ENCODE data around the gene TENM4.
A peak's percentile ranks its signal among the peaks of the same experiment; 100 is the strongest.

The TENM4 gene

DNA sequence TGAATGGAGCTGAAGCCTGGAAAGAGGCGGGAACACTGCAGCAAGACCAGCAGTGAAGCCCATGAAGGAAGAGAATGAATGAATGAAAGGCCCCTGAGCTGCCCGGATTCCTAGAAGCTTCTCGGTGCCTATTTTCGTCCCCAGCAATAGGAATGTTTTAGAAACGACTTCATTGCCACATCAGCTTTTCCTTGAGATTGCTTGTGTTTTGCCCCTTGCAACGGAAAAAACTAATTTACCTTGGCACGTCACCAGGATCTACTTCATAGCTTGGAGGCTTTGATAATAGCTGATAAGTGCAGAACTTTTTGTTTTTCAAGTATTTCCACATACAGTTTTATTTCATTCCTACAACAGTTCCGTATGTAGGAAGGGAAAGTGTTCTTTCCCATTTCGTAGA is 617.2 kb downstream of the TENM4 start:
- no peak for DNase-seq

DNA sequence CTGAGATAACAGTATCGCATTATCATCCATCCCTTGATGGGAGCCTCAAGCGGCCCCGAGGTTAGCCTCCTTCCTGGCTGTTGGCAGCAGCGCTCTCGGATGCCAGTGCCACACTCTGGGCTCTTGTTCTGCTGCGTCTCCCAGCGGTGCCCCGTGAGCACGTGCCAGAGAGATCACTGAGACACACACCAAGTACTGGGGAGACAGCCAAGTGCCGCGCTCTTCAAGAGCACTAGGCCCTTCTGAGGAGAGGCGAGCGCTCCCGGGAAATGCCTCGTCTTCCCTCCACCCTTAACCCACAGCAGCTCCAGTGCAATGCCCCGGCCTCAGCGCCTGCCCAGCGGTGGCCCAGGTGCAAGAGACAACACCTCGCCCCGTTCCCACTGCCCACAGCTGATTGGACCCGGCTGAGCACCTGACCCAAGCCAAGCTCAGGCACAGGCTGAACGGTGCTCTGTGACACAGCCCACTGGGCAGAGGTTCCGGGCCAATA is 617.9 kb downstream of the TENM4 start:
- DNase-seq, result no peak

DNA sequence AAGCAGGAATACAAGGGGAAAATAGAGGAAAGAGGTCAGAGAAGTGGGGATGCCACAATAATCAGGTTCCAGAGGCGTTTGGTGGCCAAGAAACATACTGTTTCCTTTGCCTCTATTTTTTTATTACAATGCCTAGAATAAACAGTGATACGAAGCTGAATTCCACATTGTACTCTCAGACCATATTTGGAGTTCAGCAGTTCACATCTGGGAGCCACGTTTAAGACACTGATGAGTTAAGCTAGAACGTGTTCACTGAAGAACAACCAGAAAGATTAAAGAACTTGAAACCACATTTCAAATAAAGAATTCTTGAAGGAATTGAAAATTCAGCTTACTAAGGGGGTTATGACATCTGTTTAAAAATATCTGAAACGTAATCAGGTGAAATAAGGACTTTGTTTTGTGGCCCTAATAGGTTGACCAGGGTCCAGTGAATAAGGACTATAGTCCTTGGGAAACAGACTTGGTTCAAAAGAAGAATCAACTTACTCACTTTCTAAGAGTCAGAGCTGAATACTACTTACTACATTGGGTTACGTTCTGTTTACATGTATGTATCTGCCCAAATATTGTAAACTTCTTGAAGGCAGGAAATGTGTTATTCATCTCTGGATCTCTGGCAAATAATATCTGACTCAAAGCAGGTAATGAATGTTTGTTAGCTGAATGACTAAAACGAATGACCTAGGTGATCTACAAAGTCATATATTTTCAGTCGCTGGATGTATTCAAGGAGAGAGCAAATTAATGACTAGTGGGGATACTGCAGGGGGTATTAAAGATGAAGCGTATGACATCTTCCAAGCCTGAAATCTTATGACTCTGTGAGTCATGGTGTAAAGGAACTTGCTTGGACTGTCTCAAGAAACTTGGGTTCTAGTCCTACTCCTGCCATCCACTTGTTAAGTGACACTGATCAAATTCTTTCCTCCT is 619.2 kb downstream of the TENM4 start:
- no peak for DNase-seq

DNA sequence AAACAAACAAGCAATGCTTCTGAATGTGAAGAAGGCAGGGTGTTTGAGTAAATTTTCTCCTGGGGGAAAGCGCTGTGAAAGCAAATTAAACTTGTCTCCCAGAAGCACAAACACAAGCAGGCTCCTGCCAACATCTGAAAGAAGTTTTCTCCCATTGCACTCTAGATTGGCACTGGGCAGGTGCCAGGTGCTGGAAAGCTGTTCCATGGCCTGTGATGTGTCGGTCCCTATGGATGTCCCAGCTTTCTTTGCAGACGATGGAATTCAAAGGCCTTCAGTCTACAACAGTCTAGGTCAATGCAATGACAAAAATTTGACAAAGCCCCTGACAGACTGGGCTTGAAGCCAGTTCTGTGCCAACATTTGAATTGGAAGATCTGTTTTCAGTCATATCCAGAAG is 620.1 kb downstream of the TENM4 start:
- no peak for DNase-seq

DNA sequence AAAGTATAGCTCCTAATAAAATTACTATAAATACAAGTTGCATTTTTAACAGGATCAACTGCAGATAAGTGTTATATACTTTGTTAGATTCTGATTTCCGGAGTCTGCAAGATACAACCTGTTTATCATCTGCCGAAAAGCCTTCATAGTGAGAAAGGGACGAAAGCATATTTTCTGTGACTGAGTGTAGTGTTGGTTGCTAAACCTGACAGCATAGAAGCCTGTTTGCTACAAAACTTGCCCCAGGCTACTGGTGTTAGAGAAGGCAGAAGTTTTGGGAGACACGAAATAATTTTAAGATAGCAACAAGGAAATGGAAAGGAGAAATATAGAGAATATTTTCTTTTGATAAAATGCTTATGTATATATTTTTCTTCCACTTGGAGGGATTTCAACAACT is 622.6 kb downstream of the TENM4 start:
- no peak for DNase-seq

DNA sequence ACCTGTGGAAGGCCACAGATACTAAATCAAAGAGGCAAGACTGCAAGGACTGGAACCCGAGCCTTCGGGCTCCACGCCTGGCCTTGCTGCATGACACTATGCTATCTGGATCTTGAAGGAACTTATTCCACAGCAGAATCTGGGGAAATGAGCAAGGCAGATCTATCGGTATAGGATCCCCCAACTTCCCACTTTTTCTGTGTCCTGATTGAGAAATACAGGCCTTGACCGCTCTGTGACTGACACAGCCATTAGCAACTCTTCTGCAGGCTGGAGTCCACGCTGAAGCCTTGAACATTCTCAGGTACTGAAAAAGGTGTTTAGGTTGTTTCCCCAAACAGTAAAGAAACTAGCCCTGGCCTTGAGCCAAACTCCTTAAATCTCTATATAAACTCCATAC is 625.0 kb downstream of the TENM4 start:
- peak; percentile 66 for DNase-seq

DNA sequence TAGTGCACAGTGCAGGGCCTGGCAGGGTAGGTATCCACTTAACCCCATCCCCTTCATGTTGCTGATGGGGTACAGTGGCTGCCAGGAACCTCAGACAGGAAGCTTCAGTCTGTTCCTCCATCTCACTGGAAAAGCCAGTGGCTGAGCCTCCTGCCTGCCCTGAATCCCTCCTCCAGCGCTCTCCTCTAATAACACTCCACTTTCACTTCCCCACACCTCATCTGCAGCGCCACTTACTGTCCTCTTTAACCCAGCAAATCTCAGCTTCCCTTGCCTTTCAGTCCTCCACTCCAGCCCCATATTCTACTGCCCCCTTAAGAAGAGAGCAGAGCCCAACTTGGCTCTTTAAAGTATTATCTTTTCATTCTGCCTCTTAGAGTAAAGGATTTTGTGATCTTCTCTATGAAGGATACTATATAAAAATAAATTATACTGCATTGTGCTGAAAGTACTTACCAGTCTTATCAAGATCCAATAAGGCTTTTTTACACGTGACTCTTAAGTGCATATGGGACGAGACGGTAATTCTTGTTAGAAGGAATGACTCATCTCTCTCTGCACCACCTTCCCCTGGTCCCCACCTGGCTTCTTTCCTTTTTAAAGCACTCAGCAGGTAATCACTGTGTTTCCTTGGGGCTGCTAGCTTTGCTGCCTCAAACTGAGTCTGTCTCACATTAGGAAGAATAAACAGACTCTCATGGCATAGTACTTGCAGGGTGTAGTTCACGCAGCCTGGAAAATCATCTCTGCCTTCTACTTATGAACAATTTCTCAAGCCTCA is 628.1 kb downstream of the TENM4 start:
- DNase-seq, result peak; percentile 63

DNA sequence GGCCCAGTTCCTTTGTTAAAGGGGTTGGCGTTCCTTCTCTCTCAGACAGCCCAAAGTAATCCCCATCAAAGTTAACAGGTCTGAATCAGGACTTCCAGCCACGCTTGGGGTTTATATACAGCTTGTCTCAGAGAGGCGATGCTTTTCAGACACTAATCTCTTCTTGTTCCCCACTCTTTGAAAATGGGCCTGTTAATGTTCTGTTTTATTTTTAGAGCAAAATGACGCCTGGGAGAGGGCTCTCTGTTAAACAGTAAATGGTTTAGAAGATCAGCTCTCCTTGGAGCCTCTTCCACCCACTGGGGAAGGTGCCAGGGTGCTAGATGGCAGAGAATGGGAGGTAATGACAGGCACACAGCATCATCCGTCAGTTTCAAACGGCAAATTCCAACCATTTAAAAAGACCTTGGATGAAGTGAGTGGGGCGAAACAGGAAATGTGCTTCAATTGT is 630.2 kb downstream of the TENM4 start:
- DNase-seq, result no peak

DNA sequence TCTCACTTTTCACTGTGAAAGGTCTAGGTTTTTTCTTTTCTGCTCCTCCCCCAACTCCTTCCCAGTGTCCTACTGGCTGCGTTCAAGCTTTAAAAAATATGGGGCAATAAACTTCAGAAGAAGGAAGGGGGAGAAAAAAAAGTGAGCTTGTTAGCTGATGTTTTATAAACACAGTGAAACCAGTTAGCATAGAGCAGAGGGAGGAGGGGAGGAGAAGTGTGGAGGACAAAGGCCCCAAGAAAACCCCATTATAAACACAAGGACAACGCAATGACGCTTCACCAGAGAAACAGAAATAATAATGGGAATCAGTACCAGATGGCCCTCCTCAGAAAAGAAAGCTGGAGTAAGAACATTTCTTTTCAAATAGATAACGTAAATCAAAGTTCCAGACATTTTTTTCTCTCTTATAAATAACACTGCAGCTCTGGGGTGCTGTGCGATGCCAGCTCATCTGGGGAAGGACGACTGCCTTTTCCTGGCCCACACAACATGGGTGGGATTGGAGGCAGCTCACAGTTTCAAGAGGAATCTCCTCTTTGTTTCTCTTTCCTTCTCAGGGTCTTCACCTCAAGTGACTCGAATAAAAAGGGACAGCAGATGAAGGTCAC is 630.8 kb downstream of the TENM4 start:
- no peak for DNase-seq

DNA sequence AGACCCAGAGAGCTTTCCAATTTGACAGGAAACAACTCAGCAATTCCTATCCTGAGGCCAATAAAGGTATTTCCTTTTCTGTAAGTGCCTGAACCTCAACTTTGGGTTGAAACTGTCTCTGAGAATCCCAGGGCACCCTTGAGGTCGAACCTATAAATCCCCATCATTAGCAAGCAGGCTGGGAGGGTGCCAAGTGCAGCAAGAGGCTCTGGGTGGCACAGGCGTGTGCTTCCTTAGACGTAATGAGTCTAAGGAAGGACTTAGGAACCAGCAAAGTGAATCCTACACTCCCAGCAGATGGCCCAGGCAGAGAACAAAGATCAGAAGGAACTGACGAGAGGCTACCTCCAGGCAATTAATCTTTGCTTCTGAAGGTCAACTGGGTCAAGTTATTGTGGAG is 631.9 kb downstream of the TENM4 start:
- DNase-seq, result no peak

DNA sequence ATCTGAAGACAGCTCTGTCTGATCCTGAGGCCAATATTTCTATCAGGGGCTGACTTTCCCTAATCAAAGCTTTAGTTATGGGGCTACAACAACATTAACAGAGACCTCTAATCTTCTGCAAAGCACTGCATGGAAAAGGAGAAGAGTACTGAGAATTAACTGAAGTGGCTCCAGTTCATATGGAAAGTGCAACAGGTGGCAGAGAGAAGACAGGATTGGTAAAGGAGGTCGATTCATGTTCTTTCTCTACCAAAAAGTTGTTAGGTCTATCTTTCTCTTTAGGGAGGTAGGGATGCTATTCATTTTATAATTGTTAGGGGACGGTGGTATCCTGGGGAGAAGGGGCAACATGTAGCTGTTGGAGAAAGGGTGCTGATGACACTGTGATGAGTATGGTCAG is 633.5 kb downstream of the TENM4 start:
- DNase-seq, result no peak

DNA sequence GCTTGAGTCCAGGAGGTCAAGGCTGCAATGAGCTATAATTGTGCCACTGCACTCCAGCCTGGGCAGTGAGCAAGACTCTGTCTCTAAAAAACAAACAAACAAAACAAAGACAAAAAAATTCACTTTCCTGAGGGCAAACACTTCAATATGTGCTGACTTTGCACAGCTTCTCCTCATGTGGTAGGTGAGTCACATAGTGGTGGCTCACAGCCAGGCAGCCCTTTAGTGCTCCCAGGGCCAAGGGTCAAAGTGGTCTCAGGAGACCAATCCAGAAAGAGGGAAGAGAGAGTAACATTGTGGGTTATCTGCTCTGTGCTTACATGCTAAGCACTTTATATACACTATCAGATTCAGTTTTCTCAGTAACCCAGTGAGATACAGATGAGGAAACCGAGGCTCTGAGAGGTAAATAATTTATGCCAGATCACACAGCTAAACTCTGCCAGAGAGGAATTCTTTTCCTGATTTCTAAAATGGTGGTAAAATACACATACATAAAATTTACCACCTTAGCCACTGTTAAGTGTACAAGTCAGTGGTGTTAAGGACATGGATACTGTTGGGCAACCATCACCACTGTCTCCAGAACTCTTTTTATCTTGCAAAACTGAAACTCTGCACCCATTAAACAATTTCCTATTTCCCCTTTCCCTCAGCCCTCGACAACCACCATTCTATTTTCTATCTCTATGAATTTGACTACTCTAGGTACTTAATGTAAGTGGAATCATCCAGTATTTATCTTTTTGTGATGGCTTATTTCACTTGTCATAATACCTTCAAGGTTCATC is 634.4 kb downstream of the TENM4 start:
- peak; percentile 81 for DNase-seq

DNA sequence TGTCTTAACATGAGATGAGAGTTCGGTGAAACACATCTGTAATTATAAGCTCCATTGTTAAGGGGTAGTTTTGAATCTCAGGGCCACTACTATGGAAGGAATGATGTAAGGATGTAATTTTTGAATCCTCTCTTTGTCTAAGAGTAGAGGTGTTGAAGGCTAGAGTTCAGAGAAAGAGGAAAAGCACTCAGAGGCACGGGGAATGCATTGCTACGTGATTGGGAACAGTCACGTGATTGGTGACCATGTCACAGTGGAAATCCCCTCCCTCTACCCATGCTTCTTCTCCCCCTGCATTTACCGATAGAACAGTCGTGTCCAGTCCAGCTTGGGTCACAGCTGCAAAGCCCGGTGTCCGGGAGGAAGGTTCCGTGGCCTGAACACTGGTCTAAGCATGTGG is 635.8 kb downstream of the TENM4 start:
- peak; percentile 7 for DNase-seq

DNA sequence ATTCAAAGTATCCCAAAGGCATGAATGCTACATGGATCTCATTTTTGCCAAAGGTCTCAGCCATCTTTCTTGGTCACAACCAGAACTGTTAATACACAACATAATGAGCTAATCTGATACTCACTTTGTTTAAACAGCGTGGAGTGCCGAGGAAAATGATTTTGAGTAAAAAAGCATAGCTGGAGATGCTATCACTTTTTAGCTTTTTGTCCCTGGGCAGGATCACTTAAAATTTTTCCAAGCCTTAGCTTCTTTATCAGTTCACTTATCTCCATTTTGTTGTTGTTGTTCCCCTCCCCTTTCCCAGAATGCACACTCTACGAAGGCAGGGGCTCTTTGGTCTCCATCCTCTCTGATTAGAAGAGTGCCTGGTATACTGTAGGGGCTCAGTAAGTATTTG is 636.8 kb downstream of the TENM4 start:
- no peak for DNase-seq

DNA sequence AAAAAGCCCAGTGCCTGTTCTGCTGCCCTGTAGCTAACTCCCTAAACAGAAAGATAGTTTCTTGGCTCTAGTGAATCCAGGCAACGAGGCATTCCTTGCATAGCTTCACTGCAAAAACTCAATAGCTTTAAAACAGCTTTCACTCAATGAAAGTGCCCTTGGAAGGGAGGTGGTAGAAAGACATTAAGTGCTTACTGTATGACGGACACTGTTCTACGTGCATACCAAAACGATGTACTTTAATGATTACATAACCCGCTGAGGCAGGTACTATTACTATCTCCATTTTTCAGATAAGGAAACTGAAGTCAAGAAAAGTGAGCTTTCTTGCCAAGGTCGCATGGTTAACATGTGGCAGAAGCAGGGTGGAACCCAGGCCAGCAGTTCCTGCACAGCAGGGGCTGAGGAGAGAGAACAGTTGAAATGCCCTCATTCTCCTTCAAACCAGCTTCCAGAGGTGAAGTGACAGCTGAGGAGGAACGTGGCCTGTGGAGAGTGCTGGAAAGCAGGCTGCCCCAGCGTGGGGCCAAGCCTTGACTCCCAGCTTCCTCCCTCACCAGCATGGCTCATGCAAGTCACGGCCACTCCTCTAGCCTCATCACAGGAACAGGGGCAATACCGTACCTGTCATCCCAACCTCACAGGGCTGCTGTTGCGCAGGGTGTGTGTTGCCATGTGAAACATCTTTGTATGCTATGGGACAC is 638.6 kb downstream of the TENM4 start:
- no peak for DNase-seq

DNA sequence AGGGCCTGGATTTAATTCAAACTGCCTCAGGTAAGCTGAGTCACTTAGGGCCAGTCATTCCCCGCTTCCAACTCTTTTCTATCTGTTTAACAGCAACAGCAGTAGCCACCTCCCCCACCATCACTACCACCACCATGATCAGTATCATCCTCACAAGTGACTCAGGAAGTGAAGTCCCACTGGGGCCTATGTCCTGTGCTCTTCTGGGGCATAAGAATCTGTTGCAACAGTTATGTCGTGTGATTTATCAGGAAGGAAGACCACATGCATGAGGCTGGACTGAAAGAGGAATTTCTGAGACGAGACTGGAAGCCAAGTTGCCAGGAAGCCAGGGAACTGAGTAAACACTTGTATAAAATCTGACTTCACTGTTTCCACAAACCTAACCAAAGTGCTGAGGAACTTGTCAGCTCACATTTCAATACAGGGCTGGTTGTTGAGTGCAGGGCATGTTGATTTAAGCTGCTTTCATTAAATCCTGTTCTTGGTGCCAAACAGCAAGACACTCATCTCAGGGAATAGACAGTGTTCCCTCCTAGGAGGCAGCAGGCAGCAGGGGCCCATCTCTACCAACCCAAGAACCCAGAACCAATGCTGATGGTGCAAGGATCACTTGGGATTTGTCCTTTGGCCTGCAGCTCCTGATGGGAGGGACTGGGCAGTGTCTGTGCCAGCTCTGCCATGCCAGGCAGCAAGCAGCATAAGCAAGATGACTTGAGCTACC is 639.5 kb downstream of the TENM4 start:
- DNase-seq, result peak; percentile 88

DNA sequence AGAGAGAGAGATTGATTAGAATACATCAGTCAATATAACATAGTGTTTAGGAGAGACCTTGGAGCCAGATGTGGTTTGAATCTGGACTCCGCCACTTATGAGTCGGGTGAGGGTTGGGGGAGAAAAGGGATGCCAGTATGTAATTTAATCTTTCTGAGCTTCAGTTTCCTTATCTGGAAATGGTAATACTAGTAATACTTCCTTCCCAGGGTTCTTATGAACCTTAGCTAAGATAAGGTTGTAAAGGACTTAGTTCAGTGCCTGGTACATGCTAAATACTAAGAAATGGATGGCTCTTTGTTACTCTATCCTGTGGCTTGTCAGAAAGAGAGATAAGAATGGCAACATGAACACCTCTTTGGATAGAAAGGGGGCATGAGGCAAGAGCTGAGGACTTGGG is 640.1 kb downstream of the TENM4 start:
- no peak for DNase-seq

DNA sequence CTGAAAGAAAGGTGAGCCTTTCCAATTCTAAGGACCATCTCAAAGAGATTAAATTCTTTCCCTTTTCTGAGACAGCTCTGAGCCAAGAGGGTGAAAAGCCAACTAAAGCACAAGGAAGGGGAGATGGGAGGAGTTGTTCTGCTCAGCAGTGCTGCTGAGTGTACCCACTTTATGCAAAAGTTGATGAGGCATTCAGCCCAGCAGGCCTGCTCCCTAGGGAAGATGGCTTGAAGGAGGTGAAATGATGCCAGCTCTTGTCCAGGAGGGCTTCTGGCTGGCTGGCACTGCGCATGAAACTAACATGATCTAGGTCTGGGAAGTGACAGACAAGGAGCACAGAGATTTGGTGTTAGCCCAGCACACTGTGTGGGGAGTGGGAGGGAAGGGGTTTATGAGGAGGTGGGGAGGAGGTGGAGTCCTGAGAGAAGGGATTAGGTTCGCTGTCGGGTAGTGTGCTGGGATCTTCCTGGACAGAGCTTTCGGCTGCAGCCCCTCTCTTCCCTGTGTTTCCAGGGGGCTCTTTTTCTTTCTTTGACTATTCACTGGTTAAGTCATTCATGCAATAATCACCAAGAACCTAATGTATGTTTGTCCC is 640.6 kb downstream of the TENM4 start:
- DNase-seq, result no peak

DNA sequence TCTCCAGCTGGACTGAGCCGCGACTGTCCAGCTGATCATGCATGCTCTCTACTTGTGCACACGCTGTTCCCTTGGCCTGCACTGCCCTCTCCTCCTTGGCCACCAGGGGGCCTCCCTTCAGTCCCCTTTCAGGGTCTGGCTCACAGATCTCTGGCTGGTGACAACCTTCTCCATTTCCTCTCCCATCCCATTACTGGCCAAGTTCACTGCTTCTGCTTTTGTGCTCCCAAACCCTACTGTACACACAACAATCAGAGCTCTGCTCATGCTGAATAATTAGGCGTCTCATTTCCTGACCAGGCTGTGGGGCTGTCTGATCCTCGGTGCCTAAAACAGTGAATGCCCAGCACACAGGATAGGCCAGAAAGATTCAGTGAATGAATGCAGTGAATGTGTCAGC is 642.2 kb downstream of the TENM4 start:
- peak; percentile 75 for DNase-seq

DNA sequence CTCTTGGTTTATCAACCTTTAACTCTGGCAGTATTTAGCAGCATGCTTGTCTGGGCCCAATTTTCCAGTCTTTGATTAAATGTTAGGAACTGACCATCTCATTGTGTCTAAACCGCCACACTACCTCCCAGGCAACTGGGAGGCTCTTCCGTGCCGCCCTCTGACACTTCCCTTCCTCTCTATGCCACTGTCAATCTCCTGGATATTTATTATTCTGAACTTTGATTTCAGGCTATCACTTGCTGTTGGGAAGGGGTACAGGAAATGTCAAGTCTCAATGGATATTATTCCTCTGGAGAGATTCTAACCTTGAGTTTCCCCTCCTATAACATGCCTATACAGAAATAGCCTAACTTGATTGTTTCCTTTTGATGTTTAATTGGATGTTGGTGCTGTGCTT is 643.3 kb downstream of the TENM4 start:
- no peak for DNase-seq

DNA sequence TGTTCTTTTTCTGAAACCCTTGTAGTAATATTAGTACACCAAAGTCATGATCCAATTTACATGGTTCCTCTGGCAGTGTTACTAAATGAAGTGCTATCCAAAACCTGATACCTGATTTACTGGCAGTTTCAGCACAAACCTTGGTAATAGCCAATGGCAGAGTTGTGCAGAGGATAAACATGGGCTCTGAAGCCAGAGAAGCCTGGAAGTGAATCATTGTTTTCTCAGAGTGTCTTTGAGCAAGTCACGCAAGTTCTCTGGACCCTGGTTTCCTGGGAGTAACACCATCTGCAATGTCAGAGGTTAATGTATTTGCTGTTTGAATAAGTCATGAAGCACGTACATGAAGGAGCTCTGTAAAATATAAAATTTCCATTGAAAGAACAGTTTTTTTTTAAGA is 643.9 kb downstream of the TENM4 start:
- no peak for DNase-seq
